Stimulated activated memory B cell treated with anti-CD40 and anti-IgM and Interleukin-4, amounts not matched to agents 10 μg/mL and 1 μg/mL and 100 μg/mL, for 72 hours (primary cell): ENCODE data around the gene RCCD1.

ENCODE experiments used
- ATAC-seq: fragments of 150-1000 bp; cut with Tn5 transposase; 2 replicates; pipeline ENCODE4 v1.10.0; 2021
- H3K27ac Mint-ChIP-seq: one replicate; pipeline ENCODE4 v1.8.0; 2022; ENCODE audit warnings: mild to moderate bottlenecking, mixed read lengths
- H3K27me3 Mint-ChIP-seq: one replicate; pipeline ENCODE4 v1.8.0; 2022; ENCODE audit warnings: mixed read lengths
- H3K36me3 Mint-ChIP-seq: one replicate; pipeline ENCODE4 v1.8.0; 2022; ENCODE audit warnings: mixed read lengths
- H3K4me1 Mint-ChIP-seq: one replicate; pipeline ENCODE4 v1.8.0; 2022; ENCODE audit warnings: mixed read lengths
- H3K4me3 Mint-ChIP-seq: one replicate; pipeline ENCODE4 v1.8.0; 2022; ENCODE audit warnings: mild to moderate bottlenecking, moderate library complexity, mixed read lengths
- H3K9me3 Mint-ChIP-seq: one replicate; pipeline ENCODE4 v1.8.0; 2022; ENCODE audit warnings: mixed read lengths

RCCD1 gene

DNA sequence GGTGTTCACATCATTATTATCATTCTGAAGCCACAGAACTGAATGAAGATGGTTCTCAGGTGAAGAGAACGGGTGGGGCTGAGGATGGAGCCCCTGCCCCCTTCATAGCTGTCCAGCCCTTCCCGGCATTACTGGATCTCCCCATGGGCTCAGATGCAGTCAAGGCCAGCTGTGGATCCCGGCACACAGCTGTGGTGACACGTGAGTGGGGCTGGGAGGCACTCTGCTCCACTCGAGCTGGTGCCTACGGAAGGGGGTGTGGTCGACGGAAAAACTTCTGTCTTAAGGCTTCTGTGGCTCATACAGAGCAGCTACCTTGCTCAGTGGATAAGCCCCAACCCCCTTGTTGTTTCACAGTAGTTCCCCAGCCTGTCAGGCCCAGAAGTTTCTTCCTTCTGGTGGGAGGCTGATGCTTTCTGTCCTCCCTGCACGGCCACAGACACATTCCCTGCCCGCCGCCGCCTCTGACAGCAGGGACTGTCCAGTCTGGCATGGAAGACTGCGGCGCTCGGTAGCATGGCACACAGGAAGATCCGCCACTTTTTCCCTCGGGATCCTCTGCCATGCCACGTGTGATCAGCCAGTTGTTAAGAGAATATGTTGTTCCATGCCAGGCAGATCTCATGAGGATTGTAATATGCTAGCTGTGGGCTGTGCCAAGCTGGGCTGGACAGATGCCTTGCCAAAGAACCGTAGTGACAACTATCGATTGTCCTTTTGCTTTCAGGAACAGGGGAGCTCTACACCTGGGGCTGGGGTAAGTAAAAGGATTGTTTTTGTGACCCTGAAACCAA lies 5.8 kb downstream of the RCCD1 start:
- Mint-ChIP-seq H3K36me3 (peaks cover 37% of the 10 kb centered on the region), H3K27me3 (no peaks in the 10 kb centered on the region), H3K9me3 (no peaks in the 10 kb centered on the region), H3K27ac (no peak overlapping the region), H3K4me3 (no peak overlapping the region), H3K4me1 (peaks cover 11% of the 10 kb centered on the region)
- ATAC-seq, result no peak

GRCh38 chr15:90962021-90962420 lies 7.3 kb downstream of the RCCD1 start:
- peaks cover 45% of the 10 kb centered on the region for H3K36me3 Mint-ChIP-seq
- ATAC-seq, result no peak
- no peak overlapping the region for H3K4me3 Mint-ChIP-seq

DNA sequence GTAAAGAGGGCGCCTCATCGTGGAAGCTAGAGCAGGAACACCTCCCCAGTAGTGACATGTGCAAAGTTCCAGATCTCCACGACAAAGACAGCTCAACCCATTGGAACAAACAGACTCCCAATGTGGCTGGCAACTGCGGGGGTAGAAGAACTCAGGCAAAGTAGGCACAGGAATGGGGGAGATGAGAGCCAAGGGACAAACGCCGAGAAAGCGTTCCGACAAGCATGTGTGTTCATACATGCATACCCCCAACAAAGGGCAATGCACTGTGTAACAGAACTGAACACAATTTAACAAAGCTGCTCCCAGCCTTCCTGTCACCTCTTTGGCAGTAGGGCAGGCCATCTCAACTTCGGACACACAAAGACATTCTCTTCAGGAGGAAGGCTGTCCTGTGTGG lies 11.6 kb downstream of the RCCD1 start:
- Mint-ChIP-seq H3K4me3 (no peak overlapping the region), H3K27ac (no peak overlapping the region), H3K9me3 (no peaks in the 10 kb centered on the region), H3K4me1 (no peaks in the 10 kb centered on the region), H3K27me3 (no peaks in the 10 kb centered on the region), H3K36me3 (peaks cover 30% of the 10 kb centered on the region)
- no peak for ATAC-seq

More at GRCh38 chr15:90962021-90962420, 7.3 kb downstream of the RCCD1 start:
- Mint-ChIP-seq H3K27ac (no peak overlapping the region), H3K4me1 (peaks cover 5% of the 10 kb centered on the region), H3K9me3 (no peaks in the 10 kb centered on the region), H3K27me3 (no peaks in the 10 kb centered on the region)

DNA sequence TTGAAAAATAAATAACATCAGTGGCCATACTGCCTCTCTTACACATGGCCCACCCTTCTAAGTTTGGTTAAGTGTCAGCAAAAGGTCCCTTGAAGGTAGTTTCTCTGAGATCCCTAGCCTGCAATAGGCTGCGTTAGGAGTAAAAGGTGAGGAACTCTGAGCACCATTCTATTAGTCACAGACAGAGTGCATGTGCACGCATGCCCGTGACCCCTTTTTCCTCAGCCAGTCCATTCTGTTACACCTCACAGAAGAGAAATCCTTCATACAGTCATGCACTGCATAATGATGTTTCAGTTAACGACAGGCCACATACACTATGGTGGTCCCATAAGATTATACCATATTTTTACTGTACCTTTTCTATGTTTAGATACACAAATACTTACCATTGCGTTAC lies 12.5 kb downstream of the RCCD1 start:
- H3K27ac Mint-ChIP-seq, result no peak overlapping the region
- no peaks in the 10 kb centered on the region for H3K4me1 Mint-ChIP-seq
- no peaks in the 10 kb centered on the region for H3K9me3 Mint-ChIP-seq
- no peak overlapping the region for H3K4me3 Mint-ChIP-seq
- ATAC-seq, result no peak
- peaks cover 20% of the 10 kb centered on the region for H3K36me3 Mint-ChIP-seq
- H3K27me3 Mint-ChIP-seq, result no peaks in the 10 kb centered on the region

GRCh38 chr15:90968434-90968833 lies 13.8 kb downstream of the RCCD1 start:
- H3K9me3 Mint-ChIP-seq, result no peaks in the 10 kb centered on the region
- peaks cover 13% of the 10 kb centered on the region for H3K36me3 Mint-ChIP-seq
- no peak overlapping the region for H3K27ac Mint-ChIP-seq
- no peak for ATAC-seq
- H3K27me3 Mint-ChIP-seq, result no peaks in the 10 kb centered on the region
- no peaks in the 10 kb centered on the region for H3K4me1 Mint-ChIP-seq
- no peak overlapping the region for H3K4me3 Mint-ChIP-seq

DNA sequence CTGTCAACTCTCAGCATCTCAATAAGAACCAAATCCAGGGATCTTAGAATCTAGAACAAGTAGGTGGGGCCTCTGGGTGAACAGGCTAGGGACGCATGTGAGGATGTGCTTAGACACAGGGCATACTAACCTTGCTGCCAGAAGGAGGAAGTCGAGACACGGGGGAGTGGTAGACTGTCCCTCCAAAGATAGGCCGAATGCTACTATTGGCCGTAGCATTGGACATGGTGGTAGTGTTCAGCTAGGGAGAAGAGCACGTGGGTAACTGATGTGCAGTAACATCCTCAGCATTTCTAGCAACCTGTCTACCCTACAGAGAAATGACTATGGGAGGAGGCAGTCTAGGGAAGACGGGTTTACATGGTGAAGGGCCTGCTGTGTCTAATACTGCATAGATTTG lies 15.6 kb downstream of the RCCD1 start:
- ATAC-seq, result no peak
- H3K27me3 Mint-ChIP-seq, result no peaks in the 10 kb centered on the region
- no peaks in the 10 kb centered on the region for H3K4me1 Mint-ChIP-seq
- no peak overlapping the region for H3K4me3 Mint-ChIP-seq
- no peaks in the 10 kb centered on the region for H3K9me3 Mint-ChIP-seq
- H3K36me3 Mint-ChIP-seq, result peaks cover 22% of the 10 kb centered on the region
- no peak overlapping the region for H3K27ac Mint-ChIP-seq

DNA sequence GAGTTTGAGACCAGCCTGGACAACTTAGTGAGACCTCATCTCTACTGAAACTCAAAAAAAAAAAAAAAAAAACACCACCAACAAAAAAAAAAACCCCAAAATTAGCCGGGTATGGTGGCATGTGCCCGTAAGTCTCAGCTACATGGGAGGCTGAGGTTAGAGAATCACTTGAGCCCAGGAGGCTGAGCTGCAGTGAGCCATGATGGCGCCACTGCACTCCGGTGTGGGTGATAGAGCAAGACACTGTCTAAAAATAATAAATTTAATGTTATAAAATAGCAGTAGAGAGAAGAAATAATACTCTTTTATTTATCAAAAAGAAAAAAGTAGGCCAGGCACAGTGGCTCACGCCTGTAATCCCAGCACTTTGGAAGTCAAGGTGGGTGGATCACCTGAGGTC lies 17.4 kb downstream of the RCCD1 start:
- no peak overlapping the region for H3K4me3 Mint-ChIP-seq
- H3K4me1 Mint-ChIP-seq, result no peaks in the 10 kb centered on the region
- H3K36me3 Mint-ChIP-seq, result peaks cover 19% of the 10 kb centered on the region
- no peak for ATAC-seq
- H3K9me3 Mint-ChIP-seq, result no peaks in the 10 kb centered on the region
- H3K27me3 Mint-ChIP-seq, result no peaks in the 10 kb centered on the region
- H3K27ac Mint-ChIP-seq, result no peak overlapping the region

DNA sequence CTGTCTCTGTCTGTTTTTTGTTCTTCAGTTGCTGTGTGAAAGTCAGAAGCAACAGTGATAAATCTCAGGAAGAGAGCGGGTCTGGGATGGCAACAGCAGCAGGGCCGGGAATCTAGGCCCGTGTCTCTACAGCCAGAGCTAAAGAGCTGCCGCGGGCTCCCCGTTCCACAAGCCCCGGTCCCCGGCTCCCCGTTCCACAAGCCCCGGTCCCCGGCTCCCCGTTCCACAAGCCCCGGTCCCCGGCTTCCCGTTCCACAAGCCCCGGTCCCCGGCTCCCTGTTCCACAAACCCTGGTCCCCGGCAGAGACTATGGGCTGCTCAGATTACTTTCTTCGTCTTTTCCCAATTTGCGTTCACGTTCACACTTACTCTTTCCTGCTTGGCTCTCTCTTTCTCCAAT lies 19.5 kb downstream of the RCCD1 start:
- Mint-ChIP-seq H3K36me3 (peaks cover 31% of the 10 kb centered on the region), H3K4me1 (peaks cover 2% of the 10 kb centered on the region), H3K4me3 (no peak overlapping the region), H3K9me3 (no peaks in the 10 kb centered on the region), H3K27ac (no peak overlapping the region), H3K27me3 (no peaks in the 10 kb centered on the region)
- ATAC-seq, result no peak

DNA sequence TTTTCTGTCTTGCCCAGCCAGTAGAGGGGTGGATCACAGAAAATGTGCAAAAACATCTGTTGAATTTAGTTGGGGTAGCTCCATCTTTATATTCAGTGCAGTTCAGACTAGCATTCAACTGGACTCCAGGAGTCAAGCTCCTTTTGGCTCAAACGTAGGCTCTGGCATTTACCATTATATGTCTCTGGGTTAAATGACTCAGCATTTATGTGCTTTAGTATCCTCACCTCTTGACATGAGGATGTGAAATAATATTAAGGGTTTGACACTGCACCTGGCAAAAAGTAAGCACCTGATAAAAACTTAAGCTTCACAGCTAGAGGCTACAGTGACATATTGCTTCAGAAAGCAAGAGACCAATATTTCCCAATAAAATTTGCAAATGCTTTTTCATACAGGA lies 24.9 kb downstream of the RCCD1 start:
- no peak overlapping the region for H3K27ac Mint-ChIP-seq
- peaks cover 24% of the 10 kb centered on the region for H3K36me3 Mint-ChIP-seq
- no peak for ATAC-seq
- H3K9me3 Mint-ChIP-seq, result no peaks in the 10 kb centered on the region
- H3K4me3 Mint-ChIP-seq, result no peak overlapping the region
- peaks cover 29% of the 10 kb centered on the region for H3K4me1 Mint-ChIP-seq
- H3K27me3 Mint-ChIP-seq, result no peaks in the 10 kb centered on the region

GRCh38 chr15:90981681-90982080 lies 27.0 kb downstream of the RCCD1 start:
- Mint-ChIP-seq H3K4me1 (peaks cover 29% of the 10 kb centered on the region), H3K27me3 (no peaks in the 10 kb centered on the region), H3K27ac (peak overlapping the region; percentile 84), H3K9me3 (no peaks in the 10 kb centered on the region), H3K36me3 (peaks cover 16% of the 10 kb centered on the region), H3K4me3 (peak overlapping the region; percentile 42)
- ATAC-seq, result peak; percentile 94

- Mint-ChIP-seq H3K27ac (peak overlapping the region; percentile 84), H3K9me3 (no peaks in the 10 kb centered on the region), H3K4me3 (peak overlapping the region; percentile 42)
These were observed 27.5 kb downstream of the RCCD1 start for GRCh38 chr15:90982135-90982534.

DNA sequence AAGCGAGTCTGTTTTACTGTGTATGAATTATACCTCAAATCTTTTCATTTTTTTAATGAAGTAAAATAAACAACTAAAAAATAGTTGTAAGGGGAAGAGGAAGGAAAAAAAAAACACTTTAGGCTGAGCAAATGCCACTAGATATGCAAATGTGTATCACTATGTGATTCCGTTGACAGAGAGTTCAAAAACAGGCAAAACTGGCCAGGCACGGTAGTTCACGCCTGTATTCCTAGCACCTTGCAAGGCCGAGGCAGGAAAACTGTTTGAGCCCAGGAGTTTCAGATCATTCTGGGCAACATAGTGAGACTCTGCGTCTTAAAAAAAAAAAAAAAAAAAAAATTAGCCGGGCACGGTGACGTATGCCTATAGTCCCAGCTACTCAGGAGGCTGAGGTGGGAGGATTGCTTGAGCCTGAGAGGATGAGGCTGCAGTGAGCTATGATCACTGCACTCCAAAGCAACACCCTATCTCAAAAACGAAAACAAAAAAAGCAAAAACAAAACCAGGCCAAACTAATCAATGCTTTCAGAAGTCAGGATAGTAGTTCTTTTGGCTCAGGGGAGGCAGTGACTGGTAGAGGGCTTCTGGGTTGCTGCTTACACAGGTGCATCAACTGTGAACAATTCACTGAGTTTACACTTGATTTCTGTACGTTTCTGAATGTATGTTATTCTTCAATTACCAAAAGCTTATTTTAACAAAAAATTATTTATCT lies 32.3 kb downstream of the RCCD1 start:
- Mint-ChIP-seq H3K4me3 (no peak overlapping the region), H3K9me3 (no peaks in the 10 kb centered on the region), H3K27ac (peak overlapping the region; percentile 40), H3K36me3 (no peaks in the 10 kb centered on the region), H3K27me3 (no peaks in the 10 kb centered on the region), H3K4me1 (peaks cover 39% of the 10 kb centered on the region)
- no peak for ATAC-seq

More at GRCh38 chr15:90982135-90982534, 27.5 kb downstream of the RCCD1 start:
- H3K36me3 Mint-ChIP-seq, result peaks cover 16% of the 10 kb centered on the region
- H3K27me3 Mint-ChIP-seq, result no peaks in the 10 kb centered on the region
- peaks cover 33% of the 10 kb centered on the region for H3K4me1 Mint-ChIP-seq
- peak; percentile 80 for ATAC-seq

DNA sequence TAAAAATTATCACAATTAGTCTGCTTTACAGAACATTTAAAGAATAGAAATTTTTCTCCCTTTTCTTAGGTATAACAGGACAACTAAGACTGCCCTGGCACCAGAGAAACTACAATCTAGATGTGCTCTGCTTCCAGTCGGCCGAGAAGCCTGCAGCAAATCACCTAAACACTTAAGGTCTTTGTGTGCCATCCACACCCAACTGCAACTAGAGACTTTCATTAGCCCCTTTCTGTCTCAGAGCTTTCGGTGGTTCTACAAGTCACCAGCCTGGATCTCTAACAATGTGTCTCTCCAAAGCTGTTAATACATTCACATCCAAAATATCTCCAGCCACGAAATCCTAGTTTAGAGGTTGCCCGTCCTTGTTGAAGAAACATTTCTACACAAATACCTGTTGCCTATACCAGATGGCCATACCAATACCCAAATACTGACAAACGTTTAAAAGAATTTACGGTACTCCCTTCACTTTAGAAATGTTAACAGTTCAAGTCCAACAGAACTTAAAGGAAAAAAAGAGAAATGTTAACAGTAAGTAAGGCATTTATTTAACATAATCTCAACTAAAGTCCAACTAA lies 33.0 kb downstream of the RCCD1 start:
- H3K4me1 Mint-ChIP-seq, result peaks cover 36% of the 10 kb centered on the region
- H3K9me3 Mint-ChIP-seq, result no peaks in the 10 kb centered on the region
- no peak overlapping the region for H3K4me3 Mint-ChIP-seq
- H3K27me3 Mint-ChIP-seq, result no peaks in the 10 kb centered on the region
- H3K27ac Mint-ChIP-seq, result peak overlapping the region; percentile 40
- H3K36me3 Mint-ChIP-seq, result no peaks in the 10 kb centered on the region
- no peak for ATAC-seq

DNA sequence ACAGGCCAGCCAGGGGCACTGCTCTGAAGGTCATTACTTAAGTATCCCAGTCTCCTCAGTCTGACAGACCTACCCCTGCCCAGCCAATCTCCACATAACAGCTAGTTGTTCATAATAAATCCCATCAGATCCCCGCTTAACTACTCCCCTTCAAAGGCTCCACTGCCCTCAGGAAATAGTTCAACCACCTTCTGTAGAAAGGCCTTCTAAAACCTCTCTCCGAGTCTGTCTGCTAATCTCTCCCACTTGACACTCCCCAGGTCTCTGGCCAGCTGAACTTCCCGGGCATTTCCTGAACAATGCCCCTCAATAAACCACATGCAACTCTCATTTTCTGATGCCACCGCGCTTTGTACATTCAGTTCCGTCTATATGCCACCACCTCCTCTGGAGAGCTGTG lies 33.6 kb downstream of the RCCD1 start:
- H3K27me3 Mint-ChIP-seq, result no peaks in the 10 kb centered on the region
- H3K4me3 Mint-ChIP-seq, result peak overlapping the region; percentile 13
- H3K9me3 Mint-ChIP-seq, result no peaks in the 10 kb centered on the region
- peaks cover 33% of the 10 kb centered on the region for H3K4me1 Mint-ChIP-seq
- H3K36me3 Mint-ChIP-seq, result no peaks in the 10 kb centered on the region
- peak overlapping the region; percentile 40 for H3K27ac Mint-ChIP-seq
- no peak for ATAC-seq

- ATAC-seq, result peak; percentile 62
- Mint-ChIP-seq H3K27ac (peak overlapping the region; percentile 40), H3K9me3 (no peaks in the 10 kb centered on the region), H3K27me3 (no peaks in the 10 kb centered on the region), H3K4me1 (peaks cover 29% of the 10 kb centered on the region), H3K4me3 (no peak overlapping the region), H3K36me3 (no peaks in the 10 kb centered on the region)
These were observed 34.5 kb downstream of the RCCD1 start for GRCh38 chr15:90989040-90989768.
